Mesendoderm (in vitro differentiated cells): Measurements from ENCODE around the gene CTNNA3.
A peak's percentile ranks its signal among the peaks of the same experiment; 100 is the strongest.

Experiments used
- DNase-seq: peaks from one replicate; pipeline ENCODE4 v3.0.0; 2013
- H2AK5ac ChIP-seq: 2 replicates; pipeline ENCODE4 v1.6.1; 2013; ENCODE audit warnings: low read length, inconsistent platforms
- H2BK120ac ChIP-seq: 2 replicates; pipeline ENCODE4 v1.6.1; 2013; ENCODE audit warnings: low read depth, mild to moderate bottlenecking, low read length, moderate library complexity, mixed read lengths
- H2BK15ac ChIP-seq: replicated peaks from 2 replicates; pipeline ENCODE4 v1.6.1; 2013; ENCODE audit warnings: low read depth, mild to moderate bottlenecking, moderate library complexity
- H2BK5ac ChIP-seq: 2 replicates; pipeline ENCODE4 v1.6.1; 2013; ENCODE audit warnings: low read length, inconsistent platforms
- H3K18ac ChIP-seq: 2 replicates; pipeline ENCODE4 v1.6.1; 2013; ENCODE audit warnings: mild to moderate bottlenecking, low read length, mixed read lengths
- H3K23ac ChIP-seq: one replicate; pipeline ENCODE4 v1.6.1; 2013; ENCODE audit warnings: low read length
- H3K27ac ChIP-seq: 2 replicates; pipeline ENCODE4 v1.5.1; 2013; ENCODE audit warnings: low read depth, mild to moderate bottlenecking, inconsistent platforms, low read length, moderate library complexity
- H3K27me3 ChIP-seq: 2 replicates; pipeline ENCODE4 v1.6.1; 2013; ENCODE audit warnings: low read length, control low read depth, mild to moderate bottlenecking, inconsistent platforms; ENCODE audit not compliant: insufficient read depth, poor library complexity
- H3K36me3 ChIP-seq: 2 replicates; pipeline ENCODE4 v1.6.1; 2013; ENCODE audit warnings: low read length, inconsistent platforms; ENCODE audit not compliant: control insufficient read depth, insufficient read depth
- H3K4ac ChIP-seq: one replicate; pipeline ENCODE4 v1.6.1; 2013; ENCODE audit warnings: low read depth, mild to moderate bottlenecking, low read length, moderate library complexity
- H3K4me1 ChIP-seq: 2 replicates; pipeline ENCODE4 v1.6.1; 2013; ENCODE audit warnings: low read depth, low read length, inconsistent platforms; ENCODE audit not compliant: control insufficient read depth
- H3K4me2 ChIP-seq: 2 replicates; pipeline ENCODE4 v1.6.1; 2013; ENCODE audit warnings: low read length
- H3K4me3 ChIP-seq: 2 replicates; pipeline ENCODE4 v1.5.1; 2013; ENCODE audit warnings: mild to moderate bottlenecking, low read length
- H3K56ac ChIP-seq: one replicate; pipeline ENCODE4 v1.6.1; 2013; ENCODE audit warnings: low read length
- H3K79me1 ChIP-seq: 2 replicates; pipeline ENCODE4 v1.6.1; 2013; ENCODE audit warnings: low read length, inconsistent platforms
- H3K79me2 ChIP-seq: 2 replicates; pipeline ENCODE4 v1.6.1; 2013; ENCODE audit warnings: mild to moderate bottlenecking, low read length; ENCODE audit not compliant: control insufficient read depth, insufficient read depth
- H3K9ac ChIP-seq: 2 replicates; pipeline ENCODE4 v1.6.1; 2013; ENCODE audit warnings: low read length, inconsistent platforms
- H4K5ac ChIP-seq: one replicate; pipeline ENCODE4 v1.6.1; 2013; ENCODE audit warnings: low read length
- H4K8ac ChIP-seq: one replicate; pipeline ENCODE4 v1.6.1; 2013; ENCODE audit warnings: low read depth, mild to moderate bottlenecking, control low read depth, low read length, moderate library complexity
- WGBS: extraction: QIAGEN DNeasy Blood & Tissue Kit; methylation state at CpG from one replicate; pipeline ENCODE4 v1.1.7; 2013; ENCODE audit warnings: low lambda C conversion rate, missing lambda C conversion rate; ENCODE audit not compliant: insufficient coverage; ENCODE audit errors: extremely low coverage; 5-methylcytosine and 5-hydroxymethylcytosine counted together

The CTNNA3 gene

DNA sequence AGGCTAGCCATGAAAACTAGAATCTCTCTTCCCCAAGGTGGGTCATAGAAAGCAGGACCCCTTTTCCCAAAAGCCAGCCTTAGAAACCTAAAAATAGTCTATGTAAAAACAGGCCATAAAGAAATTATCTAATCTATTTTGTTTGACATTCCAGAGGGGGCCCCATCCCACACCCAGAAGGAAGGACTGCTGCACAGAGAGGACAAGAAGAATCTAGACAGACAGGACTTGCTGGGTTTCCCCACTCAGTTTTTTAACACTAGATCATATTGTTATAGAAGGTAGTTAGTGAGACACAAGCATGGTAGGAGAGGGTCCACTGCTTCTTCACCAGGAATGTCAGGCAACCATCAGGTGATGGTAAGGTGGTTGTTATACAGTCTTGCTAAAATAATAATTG, 413.1 kb downstream of the CTNNA3 start:
- no peak overlapping the region for H4K8ac ChIP-seq
- DNase-seq = no peak
- H3K79me1 ChIP-seq = no peaks in the 10 kb centered on the region
- H2BK5ac ChIP-seq = no peak overlapping the region
- H3K4me3 ChIP-seq = no peak overlapping the region
- no peaks in the 10 kb centered on the region for H3K36me3 ChIP-seq
- no peak overlapping the region for H3K27ac ChIP-seq
- H3K18ac ChIP-seq = no peak overlapping the region
- H3K27me3 ChIP-seq = no peaks in the 10 kb centered on the region
- no peak overlapping the region for H3K23ac ChIP-seq
- no peaks in the 10 kb centered on the region for H3K79me2 ChIP-seq
- no peak overlapping the region for H2BK120ac ChIP-seq
- no peaks in the 10 kb centered on the region for H3K4me1 ChIP-seq
- H2AK5ac ChIP-seq = no peak overlapping the region
- no peak overlapping the region for H3K4me2 ChIP-seq
- no peak overlapping the region for H3K56ac ChIP-seq
- H2BK15ac ChIP-seq = no peak overlapping the region
- H3K4ac ChIP-seq = no peak overlapping the region
- no peak overlapping the region for H3K9ac ChIP-seq
- H4K5ac ChIP-seq = no peak overlapping the region

DNA sequence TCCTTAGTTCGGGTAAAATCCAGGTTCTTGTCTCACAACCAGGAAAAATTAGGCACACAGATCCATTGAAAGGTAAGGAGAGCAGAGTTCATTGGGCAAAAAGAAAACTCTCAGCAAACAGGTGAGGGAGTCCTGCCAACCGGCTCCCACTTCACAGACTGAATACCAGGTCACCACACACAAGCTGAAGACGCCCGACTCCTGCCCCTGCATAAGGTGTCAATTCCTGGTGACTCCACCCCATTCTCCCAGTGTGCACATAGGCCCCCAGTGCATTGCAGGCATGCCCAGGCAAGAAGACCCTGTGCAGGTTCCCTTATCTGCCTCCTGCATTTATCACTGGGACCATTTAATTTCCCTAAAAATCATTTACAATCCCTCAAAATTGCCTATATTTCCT, 415.6 kb downstream of the CTNNA3 start:
- Histone ChIP-seq H3K27me3 (no peaks in the 10 kb centered on the region), H4K5ac (no peak overlapping the region), H2BK5ac (no peak overlapping the region), H3K27ac (no peak overlapping the region), H3K23ac (no peak overlapping the region), H2AK5ac (no peak overlapping the region), H2BK15ac (no peak overlapping the region), H3K56ac (no peak overlapping the region), H3K4ac (no peak overlapping the region), H3K18ac (peak overlapping the region; percentile 39), H3K4me2 (no peak overlapping the region), H4K8ac (no peak overlapping the region), H2BK120ac (no peak overlapping the region), H3K9ac (no peak overlapping the region), H3K4me3 (no peak overlapping the region), H3K4me1 (no peaks in the 10 kb centered on the region), H3K36me3 (no peaks in the 10 kb centered on the region), H3K79me1 (no peaks in the 10 kb centered on the region), H3K79me2 (no peaks in the 10 kb centered on the region)
- no CpG with 5 or more reads among the region's 4 CpGs for WGBS
- peak; percentile 8 for DNase-seq

DNA sequence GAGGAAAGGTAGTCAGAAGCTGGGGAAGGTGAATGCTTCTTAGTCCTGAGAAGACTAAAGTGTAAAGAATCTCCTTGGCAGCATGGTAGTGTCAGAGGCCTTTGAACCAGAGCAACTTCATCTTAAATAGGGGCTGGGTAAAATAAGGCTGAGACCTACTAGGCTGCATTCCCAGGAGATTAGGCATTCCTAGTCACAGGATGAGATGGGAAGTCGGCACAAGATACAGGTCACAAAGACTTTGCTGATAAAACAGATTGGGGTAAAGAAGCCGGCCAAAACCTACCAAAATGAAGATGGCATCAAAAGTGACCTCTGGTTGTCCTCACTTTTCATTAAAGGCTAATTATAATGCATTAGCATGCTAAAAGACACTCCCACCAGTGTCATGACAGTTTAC, 418.6 kb downstream of the CTNNA3 start:
- Histone ChIP-seq H3K23ac (no peak overlapping the region), H3K4ac (no peak overlapping the region), H3K9ac (no peak overlapping the region), H2BK5ac (no peak overlapping the region), H3K4me1 (no peaks in the 10 kb centered on the region), H2AK5ac (no peak overlapping the region), H3K36me3 (no peaks in the 10 kb centered on the region), H3K56ac (no peak overlapping the region), H2BK120ac (no peak overlapping the region), H4K8ac (no peak overlapping the region), H4K5ac (no peak overlapping the region), H3K79me1 (no peaks in the 10 kb centered on the region), H3K27ac (no peak overlapping the region), H3K4me3 (no peak overlapping the region), H2BK15ac (no peak overlapping the region), H3K18ac (no peak overlapping the region), H3K4me2 (no peak overlapping the region), H3K79me2 (no peaks in the 10 kb centered on the region), H3K27me3 (no peaks in the 10 kb centered on the region)
- WGBS = no CpG with 5 or more reads among the region's 2 CpGs
- peak; percentile 28 for DNase-seq

DNA sequence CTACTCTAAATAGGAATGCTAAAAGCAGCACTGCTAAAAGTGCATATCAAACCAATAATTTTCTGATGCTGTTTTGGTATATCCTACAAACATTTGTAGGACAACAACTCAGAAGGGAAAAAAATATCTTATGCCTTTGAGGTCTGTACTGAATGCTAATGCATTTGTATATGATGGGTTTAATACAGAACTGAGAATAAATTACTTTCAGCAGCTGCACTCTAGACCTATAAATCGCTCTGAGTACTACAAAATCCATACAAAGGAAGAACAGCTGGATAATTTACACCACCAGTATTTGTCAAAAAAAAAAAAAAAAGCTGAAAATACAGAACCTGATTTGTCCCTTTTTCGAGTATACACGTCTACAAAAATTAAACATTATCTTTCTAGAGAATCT, 426.2 kb downstream of the CTNNA3 start:
- Histone ChIP-seq H2BK120ac (no peak overlapping the region), H3K79me2 (no peaks in the 10 kb centered on the region), H3K18ac (no peak overlapping the region), H4K8ac (no peak overlapping the region), H3K79me1 (no peaks in the 10 kb centered on the region), H3K4me1 (no peaks in the 10 kb centered on the region), H2BK5ac (no peak overlapping the region), H3K56ac (no peak overlapping the region), H3K36me3 (no peaks in the 10 kb centered on the region), H3K4me2 (no peak overlapping the region), H2AK5ac (no peak overlapping the region), H3K27me3 (no peaks in the 10 kb centered on the region), H3K4ac (no peak overlapping the region), H3K23ac (no peak overlapping the region), H3K27ac (no peak overlapping the region), H3K9ac (no peak overlapping the region), H3K4me3 (no peak overlapping the region), H2BK15ac (no peak overlapping the region), H4K5ac (no peak overlapping the region)
- DNase-seq = no peak
- no CpG with 5 or more reads among the region's 3 CpGs for WGBS

DNA sequence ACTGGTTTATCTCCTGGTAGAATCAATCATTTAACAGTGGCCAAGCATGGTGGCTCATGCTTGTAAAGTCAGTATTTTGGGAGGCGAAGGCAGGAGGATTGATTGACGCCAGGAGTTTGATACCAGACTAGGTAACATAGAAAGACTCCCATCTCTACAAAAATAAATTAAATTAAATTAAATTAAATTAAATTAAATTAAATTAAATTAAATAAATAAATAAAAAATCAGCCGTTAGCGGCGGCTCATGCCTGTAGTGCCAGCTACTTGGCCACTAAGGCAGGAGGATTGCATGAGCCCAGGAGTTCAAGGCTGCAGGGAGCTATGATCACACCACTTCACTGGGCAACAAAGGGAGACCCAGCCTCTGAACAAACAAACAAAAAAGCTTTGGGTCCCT, 427.8 kb downstream of the CTNNA3 start:
- Histone ChIP-seq H3K36me3 (no peaks in the 10 kb centered on the region), H3K79me1 (no peaks in the 10 kb centered on the region), H3K79me2 (no peaks in the 10 kb centered on the region), H3K56ac (no peak overlapping the region), H2BK5ac (no peak overlapping the region), H3K27ac (no peak overlapping the region), H3K4me1 (no peaks in the 10 kb centered on the region), H3K27me3 (no peaks in the 10 kb centered on the region), H2BK120ac (no peak overlapping the region), H3K23ac (no peak overlapping the region), H3K18ac (no peak overlapping the region), H2AK5ac (no peak overlapping the region), H3K4ac (no peak overlapping the region), H2BK15ac (no peak overlapping the region), H3K4me3 (no peak overlapping the region), H4K5ac (no peak overlapping the region), H4K8ac (no peak overlapping the region), H3K4me2 (no peak overlapping the region), H3K9ac (no peak overlapping the region)
- WGBS = no CpG with 5 or more reads among the region's 5 CpGs
- DNase-seq = no peak

DNA sequence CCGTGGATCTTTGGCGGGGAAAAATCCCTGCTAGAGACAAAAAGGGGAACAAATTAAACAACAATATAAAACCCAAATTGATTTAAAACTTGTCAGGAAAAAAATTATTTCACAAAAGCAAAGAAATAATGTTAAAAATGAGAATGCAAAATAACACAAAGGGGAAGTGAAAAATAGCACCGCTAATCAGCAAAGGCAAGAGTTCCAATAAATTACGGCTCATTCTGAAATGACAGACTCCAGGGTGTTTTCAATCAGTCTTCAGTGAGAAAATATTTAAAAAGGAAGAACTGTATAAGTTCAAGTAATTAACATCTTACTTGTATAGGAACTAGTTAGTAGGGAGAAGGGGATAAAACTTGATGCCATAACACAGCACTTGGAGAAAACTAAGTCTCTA, 433.3 kb downstream of the CTNNA3 start:
- no CpG with 5 or more reads among the region's 4 CpGs for WGBS
- no peak overlapping the region for H2BK120ac ChIP-seq

More for the DNA sequence above, 433.3 kb downstream of the CTNNA3 start:
- H2BK5ac ChIP-seq = no peak overlapping the region
- H3K79me1 ChIP-seq = no peaks in the 10 kb centered on the region
- no peaks in the 10 kb centered on the region for H3K79me2 ChIP-seq
- no peak overlapping the region for H3K56ac ChIP-seq
- H3K4ac ChIP-seq = no peak overlapping the region
- no peak overlapping the region for H4K8ac ChIP-seq
- no peak overlapping the region for H3K9ac ChIP-seq
- no peak for DNase-seq
- no peak overlapping the region for H4K5ac ChIP-seq
- H3K4me3 ChIP-seq = no peak overlapping the region
- H3K4me1 ChIP-seq = no peaks in the 10 kb centered on the region
- no peak overlapping the region for H3K18ac ChIP-seq
- H2BK15ac ChIP-seq = no peak overlapping the region
- H3K27me3 ChIP-seq = no peaks in the 10 kb centered on the region
- no peak overlapping the region for H3K4me2 ChIP-seq
- H3K23ac ChIP-seq = no peak overlapping the region
- no peak overlapping the region for H2AK5ac ChIP-seq
- H3K27ac ChIP-seq = no peak overlapping the region
- no peaks in the 10 kb centered on the region for H3K36me3 ChIP-seq
